Measurements from ENCODE around the gene SLC24A4.

The SLC24A4 gene

DNA sequence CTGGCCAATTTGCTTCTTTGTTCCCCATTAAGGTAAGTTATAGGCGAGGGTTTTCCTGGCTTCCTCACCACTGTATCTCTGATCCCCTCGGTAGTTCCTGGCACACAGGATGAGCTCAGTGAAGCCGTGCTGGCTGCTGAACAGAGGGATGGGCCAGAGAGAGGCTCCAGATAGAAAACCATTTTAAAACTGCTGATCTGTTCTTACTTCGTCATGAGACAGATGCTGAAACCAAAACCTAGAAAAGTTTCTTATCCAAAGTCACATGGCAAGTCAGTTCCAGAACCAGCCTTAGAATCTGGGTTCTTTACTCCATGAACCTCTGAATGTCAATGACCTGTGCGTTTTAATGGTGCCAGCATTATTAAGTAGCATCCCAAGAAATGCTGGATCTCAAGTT is 114.3 kb downstream of the SLC24A4 start:
- no peak for DNase-seq (ENCODE audit: low read depth in 3 of 3)

DNA sequence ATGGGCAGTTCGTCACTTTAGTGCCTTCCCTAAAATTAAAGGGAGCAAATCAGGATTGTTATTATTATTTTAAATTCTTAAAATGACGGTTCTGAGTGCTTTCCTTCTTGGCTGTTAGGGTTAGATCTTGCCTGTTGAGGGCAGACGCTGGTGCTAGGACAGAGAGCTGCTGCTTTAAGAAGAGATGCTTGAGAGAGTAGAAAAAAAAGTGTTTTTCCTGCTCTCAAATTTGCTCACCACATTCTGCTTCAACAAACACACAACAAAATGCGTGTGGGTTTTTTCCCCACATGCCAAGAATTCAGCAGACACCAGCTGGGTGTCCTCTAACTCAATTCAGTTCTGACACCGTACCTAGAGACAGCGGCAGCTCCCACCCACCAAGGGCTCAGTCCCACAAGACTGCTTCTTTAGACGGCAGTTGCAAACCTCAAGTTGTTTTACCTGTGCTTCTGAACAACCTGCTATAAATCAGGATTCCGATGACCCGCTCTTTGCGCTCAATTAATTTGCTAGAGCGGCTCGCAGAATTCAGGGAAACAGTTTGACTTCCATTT is 114.8 kb downstream of the SLC24A4 start:
- DNase-seq (ENCODE audit: low read depth in 3 of 3) = no peak

DNA sequence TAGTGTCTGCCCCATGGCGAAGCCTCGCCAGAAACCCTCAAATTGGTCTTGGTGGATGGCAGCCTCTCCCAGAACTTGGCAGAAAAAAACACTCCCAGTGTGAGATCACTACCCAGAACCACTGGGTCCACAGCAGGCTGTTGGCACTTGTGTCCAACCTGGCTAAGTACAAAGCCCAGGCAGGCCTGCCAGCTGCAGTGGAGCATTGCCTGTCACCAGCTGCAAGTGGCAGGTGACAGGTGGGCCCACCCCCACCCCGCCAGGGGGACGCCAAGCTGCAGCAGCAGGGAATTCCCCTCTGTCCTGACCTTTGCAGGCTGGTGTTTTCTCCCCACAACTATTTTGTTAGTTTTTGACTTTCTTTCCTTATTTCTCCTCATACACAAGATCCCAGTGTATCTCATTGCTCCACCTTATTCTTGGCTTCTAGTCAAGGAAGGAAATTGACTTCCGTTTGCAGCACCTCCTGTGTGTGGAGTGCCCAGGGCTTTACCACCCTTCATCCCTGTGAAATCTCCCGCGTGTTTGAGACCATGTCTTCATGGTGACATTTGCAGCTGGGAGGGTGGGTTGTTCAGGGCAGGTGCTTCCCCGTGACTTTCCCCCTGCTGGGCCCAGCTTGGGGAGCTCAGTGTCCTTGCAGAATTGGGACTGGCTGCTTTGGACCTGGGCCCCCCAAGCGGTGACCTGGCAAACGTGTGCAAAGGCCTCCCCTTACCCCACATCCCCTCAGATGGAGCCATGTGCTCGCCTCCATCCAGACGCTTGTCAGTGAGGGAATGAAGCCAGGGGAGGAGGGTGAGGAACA is 116.8 kb downstream of the SLC24A4 start:
- DNase-seq (ENCODE audit: low read depth in 3 of 3) = no peak

DNA sequence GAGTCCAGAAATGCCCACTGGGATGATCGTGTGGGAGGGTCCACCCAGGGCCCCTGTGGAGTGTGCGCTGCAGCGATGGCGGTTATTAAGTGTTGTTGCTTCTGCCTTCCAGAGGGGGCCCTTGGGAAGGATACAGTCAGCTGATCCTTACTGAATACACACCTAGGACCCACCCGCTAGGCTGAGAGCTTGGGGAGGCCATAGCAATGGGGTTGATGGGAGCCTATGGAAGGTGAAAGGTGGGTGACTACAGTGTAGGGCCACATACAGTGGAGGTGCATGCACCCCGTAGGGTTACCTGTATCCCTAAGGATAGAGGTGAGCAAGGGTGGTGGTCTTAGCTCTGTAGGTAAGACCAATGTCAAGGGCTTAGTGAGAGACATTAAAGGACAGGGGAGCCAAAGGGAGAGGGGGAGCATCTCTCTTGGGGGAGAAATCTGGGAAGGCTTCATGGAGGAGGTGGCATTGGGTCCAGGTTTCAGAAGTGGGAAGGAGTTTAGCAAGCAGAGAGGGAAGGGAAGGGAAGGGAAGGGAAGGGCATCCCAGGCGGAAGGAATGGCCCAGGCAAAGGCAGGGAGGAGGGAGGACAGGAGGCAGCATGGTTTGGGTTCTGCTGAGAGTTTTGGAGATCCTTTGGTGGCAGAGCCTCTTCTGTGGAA is 117.5 kb downstream of the SLC24A4 start:
- DNase-seq (ENCODE audit: low read depth in 3 of 3) = no peak

DNA sequence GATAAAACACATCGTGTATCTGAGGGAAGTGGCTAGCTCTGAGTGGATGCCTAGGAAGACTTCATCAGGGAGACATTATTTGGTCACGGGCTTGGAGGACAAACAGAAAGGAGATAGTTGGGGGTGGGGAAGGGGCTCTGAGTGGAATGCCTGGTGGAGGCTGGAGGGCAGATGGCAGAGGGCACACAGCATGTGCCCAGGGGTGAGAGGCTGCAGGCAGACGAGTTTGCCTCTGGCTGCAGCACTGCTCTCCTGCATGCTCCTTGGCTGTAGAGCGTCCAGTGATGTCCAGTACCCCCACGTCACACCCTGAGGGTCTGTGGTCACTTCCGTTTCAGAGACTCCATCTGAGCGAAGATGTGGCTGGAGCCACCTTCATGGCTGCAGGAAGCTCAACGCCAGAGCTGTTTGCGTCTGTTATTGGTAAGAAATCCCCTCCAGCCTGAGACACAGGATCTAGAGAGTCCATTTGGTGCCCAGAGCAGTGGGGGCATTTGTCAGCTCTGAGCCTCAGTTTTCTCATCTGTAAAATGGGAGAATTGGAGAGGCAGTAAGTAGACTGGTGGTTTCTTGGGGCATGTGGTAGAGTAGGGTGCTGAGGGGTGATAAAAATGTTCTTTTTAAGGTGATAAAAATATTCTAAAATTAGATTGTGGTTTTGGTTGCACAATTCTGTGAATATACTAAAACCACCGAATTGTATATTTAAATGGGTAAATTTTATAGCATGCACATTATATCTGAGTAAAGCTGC is 119.0 kb downstream of the SLC24A4 start:
- DNase-seq (ENCODE audit: low read depth in 3 of 3) = no peak

DNA sequence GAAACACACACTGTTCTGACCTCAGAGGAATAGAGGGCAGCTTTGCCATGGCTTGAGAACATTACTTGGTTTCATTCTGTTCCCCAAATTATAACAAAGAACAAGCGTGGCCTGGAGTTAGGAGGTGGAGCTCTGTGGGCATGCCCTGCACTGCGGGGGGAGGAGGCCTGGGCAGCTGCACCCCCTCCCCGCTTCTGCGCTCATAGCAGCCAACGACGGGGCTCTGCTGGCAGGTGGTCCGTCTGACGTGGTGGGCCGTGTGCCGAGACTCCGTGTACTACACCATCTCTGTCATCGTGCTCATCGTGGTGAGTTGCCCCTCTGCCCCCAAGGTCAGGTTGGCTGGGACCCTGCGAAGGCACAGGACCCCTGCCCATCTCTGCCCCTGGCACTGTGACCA is 120.2 kb downstream of the SLC24A4 start:
- DNase-seq (ENCODE audit: low read depth in 3 of 3) = no peak

DNA sequence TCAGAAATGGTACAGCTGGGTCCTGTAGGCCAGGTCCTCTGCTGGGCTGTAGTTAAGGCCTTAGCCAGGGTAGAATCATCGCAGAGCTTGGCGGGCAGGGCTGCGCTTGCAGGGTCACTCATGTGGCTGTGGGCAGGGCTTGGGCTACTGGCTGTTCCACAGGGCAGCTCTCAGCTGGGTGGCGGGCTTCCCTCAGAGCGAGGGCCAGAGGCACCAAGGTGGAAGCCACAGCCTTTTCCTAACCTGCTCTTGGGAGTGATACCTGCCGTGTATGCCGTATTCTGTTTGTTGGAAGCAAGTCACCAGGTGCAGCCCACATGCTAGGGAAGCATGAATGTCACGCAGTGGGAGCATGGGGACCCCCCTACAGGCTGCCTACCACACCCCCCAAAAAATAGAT is 120.8 kb downstream of the SLC24A4 start:
- no peak for DNase-seq (ENCODE audit: low read depth in 3 of 3)

DNA sequence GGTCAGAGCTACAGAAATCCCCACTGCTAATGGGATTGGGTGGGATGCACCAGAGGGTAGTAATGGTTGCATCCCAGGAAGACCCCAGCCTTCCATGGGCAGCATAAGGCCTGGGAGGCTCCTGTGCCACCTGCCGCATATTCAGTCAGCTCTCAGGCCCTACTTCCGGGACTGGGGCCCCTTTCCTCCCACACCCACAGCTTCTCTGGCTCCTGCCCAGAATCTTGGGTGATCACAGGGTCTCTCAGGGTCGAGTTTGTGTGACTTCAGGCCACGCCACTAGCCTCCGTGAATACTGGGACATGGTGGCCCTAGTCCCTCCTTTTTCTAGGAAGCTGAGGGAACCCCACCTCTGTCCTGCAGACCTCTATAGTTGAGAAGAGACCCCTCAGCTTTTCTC is 123.8 kb downstream of the SLC24A4 start:
- DNase-seq (ENCODE audit: low read depth in 3 of 3) = no peak

DNA sequence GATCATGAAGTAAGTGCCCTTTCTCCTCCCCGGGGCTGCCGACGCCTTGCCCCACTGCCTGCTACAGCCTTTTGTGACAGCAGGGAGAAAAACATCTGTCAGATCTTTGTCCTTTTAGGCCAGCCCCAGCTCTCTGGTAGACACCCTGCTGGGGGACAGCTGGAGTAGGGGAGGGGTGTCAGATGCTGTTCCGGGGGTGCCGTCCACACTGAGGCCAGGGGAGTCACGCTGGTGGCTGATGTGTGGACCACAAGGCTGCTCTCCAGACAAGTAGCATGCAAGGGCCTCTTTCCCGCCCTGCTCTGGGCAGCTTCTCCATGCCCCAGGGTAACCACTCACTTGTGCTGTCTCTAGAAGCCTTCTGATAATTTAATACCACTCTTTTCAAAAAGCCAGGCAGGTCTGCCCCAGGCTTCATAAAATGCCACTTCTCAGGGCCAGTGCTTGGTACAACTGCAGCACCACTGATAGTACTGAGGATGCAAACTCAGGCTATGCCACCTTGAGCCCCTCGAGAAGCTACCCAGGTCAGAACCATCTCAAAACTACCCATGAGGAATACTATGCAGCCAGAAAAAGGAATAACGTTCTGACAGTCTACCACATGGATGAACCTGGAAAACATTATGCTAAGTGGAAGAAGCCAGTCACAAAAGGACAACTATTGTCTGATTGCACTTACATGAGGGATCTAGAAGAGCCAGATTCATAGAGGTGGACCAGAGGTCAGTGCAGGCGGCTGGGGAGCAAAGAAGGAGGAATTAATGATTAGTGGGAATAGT is 124.6 kb downstream of the SLC24A4 start:
- DNase-seq (ENCODE audit: low read depth in 3 of 3) = no peak

DNA sequence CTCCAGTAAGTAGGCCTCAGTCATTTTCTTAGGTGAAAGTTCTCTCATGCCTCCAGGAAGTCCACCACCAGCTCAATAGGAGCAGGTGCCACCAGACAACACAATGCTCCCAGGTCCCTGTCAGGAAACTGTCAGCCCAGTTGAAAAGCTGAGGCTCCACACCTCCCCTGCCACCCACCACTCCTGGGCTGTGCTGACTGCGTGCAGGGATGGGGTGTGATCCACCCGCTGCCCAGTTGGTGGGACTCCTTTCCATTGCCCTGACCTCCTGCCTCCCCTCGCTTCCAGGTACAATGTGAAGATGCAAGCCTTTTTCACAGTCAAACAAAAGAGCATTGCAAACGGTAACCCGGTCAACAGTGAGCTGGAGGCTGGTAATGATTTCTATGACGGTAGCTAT is 125.8 kb downstream of the SLC24A4 start:
- no peak for DNase-seq (ENCODE audit: low read depth in 3 of 3)

DNA sequence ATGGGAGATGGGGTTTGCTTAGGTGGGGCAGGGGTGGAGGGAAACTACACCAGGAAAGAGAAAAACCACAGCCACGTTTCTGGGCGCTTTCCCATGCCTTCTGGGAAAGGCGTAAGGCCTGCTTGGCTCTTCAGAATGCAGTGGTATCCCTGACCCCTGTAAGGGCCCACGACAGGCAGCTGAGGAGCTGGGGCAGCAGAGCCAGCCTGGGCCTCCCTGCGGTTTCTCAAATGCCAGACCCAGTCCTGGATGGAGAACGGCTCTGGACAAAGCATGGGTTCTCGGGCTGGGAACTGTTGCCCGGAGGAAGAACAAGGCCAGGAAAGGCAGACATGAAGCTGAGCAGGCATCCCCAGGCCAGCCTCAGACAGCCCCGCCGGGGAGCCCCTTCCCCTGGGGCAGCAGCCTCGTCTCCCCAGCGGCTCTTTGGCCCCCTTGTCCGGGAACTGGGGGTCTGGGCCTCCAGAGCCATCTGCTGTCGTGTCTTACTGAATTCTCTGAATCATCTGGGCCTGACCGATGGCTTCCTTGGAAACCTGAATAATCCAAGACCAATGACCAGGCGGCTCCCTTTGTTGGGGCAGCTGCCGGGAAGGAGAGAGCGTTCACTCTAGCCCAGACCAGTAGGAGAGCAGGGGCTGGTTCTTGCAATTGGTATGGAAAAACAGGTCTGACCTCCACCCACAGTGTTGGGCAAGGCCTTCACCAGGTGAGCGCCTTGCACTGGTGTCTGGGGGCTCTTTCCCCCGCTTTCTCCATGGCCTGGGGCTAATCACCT is 126.6 kb downstream of the SLC24A4 start:
- no peak for DNase-seq (ENCODE audit: low read depth in 3 of 3)

DNA sequence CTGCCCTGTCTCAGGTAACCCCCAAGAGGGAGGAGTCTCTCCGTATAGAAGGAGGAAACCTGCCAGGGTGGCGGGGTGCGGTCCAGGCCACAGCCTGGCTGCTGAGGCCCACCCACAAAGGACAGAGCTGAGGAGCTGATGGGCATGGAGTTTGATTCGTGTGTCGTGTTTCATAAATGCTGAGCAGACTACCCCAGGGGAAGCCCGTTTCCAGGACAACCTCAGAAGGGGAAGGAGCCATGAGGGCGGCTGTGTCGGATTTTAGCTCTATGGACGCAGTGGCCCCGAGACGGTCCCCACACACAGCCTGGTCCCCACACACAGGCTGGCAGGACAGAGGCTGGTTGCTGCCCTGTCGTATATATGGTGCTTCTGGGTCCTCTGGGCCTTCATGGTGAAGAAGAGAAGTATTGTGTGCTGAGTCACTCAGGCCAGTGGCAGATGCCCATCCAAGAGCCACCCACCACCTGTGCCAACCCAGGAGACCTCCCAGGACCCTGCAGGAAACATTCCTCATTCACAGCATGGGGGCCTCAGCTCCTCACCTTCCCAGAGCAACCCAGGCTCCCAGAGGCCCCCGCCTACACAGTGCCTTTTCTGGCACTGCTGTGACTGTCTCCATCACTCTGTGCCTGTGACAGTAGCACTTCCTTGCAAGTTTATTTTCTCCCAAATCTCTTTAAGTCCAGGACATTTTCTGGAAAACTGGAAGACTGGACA is 127.5 kb downstream of the SLC24A4 start:
- DNase-seq (ENCODE audit: low read depth in 3 of 3) = no peak

DNA sequence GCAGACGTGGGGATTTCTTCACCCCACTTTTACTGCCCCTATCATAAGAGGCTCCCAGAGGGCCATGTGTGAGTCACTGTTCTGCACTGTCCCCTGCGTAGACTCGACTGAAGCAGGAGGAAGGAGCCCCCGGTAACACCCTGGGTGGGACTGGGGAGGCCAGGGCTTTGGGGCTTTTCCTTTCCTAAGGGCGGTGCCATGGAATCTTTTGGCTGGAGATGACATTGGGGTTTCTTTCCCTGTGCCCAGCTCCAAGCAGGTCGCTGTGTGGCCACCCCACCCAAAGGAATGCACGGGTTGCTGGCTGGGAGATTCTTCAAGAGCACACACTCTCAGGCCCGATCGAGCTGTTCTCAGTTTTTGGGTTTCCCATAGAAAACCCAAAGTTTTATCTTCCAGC is 128.3 kb downstream of the SLC24A4 start:
- no peak for DNase-seq (ENCODE audit: low read depth in 3 of 3)

DNA sequence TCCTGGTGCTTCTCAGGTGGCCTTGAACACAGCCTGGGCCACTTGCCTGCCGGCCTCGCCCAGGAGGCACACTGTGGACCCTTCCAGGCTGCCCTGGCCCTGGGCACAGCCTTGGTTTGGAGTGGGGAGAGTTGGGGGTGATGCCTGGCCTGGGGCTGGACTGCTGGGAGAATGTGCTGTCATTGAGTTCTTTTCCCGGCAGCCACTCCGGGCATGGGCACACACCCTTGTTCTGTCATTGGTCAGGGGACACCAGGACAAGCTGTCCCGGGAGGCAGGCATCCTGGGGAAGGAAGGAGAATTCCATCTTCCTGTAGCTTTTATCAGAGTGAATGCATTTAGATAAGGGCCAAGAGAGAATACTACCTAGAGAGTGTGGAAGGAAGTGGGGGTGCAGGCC is 128.8 kb downstream of the SLC24A4 start:
- no peak for DNase-seq (ENCODE audit: low read depth in 3 of 3)

DNA sequence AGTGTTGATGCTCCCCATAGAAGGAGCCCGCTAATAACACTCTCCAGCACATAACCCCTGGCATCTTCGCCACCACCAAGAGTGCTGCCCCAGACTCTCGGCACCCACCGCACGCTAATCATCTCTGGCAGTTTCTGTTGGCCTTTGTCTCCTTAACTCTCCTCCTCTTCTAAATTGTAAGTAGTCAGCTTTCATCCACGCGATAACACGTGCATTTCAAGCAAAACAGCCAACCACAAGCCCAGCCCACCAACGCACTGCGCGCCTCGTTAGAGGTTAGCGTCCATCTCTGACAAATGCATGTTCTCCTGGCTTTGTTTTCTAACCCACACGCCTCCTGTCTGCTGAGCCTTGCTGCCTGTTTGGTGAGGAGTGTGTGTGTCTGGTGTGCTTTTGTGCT is 129.5 kb downstream of the SLC24A4 start:
- DNase-seq (ENCODE audit: low read depth in 3 of 3) = no peak

DNA sequence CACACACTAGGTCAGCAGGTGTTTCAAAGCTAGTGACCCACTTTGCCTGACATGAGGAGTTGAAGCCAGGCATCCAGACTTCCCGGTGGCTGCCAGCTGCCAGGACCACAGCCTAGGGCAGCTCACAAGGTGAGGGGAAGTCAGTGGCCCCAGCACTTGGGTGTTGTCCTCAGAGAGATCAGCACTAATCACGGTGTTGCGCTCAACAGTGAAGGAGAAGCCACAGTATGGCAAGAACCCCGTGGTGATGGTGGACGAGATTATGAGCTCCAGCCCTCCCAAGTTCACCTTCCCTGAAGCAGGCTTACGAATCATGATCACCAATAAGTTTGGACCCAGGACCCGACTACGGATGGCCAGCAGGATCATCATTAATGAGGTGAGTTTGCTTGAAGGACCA is 130.7 kb downstream of the SLC24A4 start:
- no peak for DNase-seq (ENCODE audit: low read depth in 3 of 3)

DNA sequence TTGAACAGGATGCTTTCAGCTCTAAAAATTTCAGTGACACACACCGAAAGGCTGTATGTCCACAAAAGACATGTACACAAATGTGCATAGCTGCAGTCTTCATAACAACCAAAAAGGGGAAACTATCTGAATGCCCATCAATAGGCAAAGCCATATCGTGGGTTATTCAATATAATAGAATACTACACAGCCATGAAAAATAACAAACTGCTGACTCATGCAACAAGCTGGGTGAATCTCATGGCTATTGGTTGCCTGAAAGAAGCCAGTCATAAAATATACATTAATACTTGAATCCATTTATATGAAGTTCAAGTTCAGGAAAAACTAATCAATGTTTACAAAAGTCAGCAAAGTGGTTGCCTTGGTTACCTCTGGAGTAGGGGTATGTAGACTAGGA is 132.3 kb downstream of the SLC24A4 start:
- no peak for DNase-seq (ENCODE audit: low read depth in 3 of 3)

DNA sequence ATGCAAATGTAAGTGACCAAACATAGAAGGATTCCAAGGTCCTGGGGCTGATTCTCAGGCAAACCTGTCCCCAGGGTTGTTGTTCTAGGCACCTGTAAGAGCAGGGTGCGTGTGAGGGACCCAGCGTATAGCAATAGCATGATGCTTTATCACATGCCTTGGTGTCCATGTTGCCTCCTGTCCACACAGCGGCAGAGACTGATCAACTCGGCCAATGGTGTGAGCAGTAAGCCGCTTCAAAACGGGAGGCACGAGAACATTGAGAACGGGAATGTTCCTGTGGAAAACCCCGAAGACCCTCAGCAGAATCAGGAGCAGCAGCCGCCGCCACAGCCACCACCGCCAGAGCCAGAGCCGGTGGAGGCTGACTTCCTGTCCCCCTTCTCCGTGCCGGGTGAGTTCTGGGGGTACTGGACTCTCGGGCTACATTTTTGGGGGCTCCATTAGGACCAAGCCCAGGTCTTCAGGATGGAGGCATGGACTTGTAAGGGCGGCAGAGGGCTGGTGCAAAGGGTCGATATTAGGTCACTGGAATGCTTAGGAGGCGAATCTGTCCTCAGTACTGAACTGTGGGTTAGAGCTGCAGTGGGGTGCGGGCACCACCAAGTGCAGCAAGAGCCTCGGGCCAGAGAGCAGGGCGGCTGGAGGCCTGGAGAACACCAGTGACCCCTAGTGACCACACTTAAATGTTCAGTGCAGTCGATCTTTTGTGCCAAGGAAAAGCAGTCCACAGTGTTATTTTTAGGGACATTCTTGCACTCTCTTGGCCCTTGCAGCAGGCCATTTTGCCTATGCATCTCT is 133.4 kb downstream of the SLC24A4 start:
- DNase-seq (ENCODE audit: low read depth in 3 of 3) = no peak

DNA sequence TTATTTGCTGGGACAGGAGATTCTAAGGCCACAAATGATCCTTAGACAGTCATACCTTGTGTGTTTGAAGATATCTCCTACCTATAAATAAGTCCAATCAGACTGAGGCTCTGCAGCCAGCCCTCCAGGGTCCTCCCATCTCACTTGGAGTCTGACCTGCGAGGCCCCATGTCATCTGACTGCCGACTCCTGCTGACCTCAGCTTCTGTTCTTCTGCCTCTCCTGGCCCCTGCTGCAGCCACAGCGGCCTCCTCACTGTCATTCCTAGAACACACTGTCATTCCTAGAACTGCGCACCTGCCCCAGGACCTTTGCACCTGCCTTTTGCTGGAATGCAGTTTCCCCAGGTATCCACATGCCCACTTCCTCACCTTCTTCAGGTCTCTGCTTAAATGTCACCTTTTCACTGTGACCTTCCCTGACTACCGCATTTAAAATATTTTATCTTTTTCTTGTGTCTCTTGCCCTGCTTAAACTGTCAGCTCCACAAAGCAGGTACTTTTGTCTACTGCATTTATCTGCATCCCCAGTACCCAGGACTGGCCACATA is 134.1 kb downstream of the SLC24A4 start:
- DNase-seq (ENCODE audit: low read depth in 3 of 3) = no peak

All from stimulated activated CD4-positive, alpha-beta T cell treated with anti-CD3 and anti-CD28 coated beads, TNF-alpha, amount 100 ng/mL, for 4 hours (primary cell).